HepG2 (cell line): ENCODE results near the gene PASK. TPM values are rescaled to one million over a fixed set of nuclear protein-coding genes. Genes with fewer than 3 reads are reported as not detected.

Experiments
- CREB1 ChIP-seq, 2 experiments: fragments of 450-650 bp in 1 of 2; IDR thresholded peaks; 2 replicates each; pipeline ENCODE4 v1.6.1; 2016 to 2017; ENCODE audit warnings: control low read depth in 1 of 2, mild to moderate bottlenecking in 1 of 2, missing compliant biosample characterization in 1 of 2, missing genetic modification characterization in 1 of 2
- KLF9 ChIP-seq: IDR thresholded peaks from 2 replicates; pipeline ENCODE4 v1.6.1; 2016; ENCODE audit warnings: low read depth
- MAFK ChIP-seq, 2 experiments: IDR thresholded peaks in 1 of 2; conservative IDR thresholded peaks in 1 of 2; 2 replicates each; pipeline ENCODE4 v1.6.1; 2011; ENCODE audit warnings: improper control_type of control experiment in 2 of 2, low read length in 2 of 2
- MTA1 ChIP-seq: sonication (generic); formaldehyde crosslinking; IDR thresholded peaks from 2 replicates; pipeline ENCODE4 v1.4.0; 2020; ENCODE audit warnings: missing genetic modification reagents, mild to moderate bottlenecking, borderline replicate concordance
- SRSF4 ChIP-seq: fragments of 200-400 bp; formaldehyde crosslinking; IDR thresholded peaks from one replicate; pipeline ENCODE4 v1.6.1; 2018; ENCODE audit warnings: mild to moderate bottlenecking, low read depth, low read length, moderate library complexity; ENCODE audit not compliant: poor library complexity, severe bottlenecking
- ZBTB38 ChIP-seq: sonication (generic); formaldehyde crosslinking; IDR thresholded peaks from 2 replicates; pipeline ENCODE4 v1.5.1; 2020; ENCODE audit warnings: mild to moderate bottlenecking, missing genetic modification reagents
- ZFX ChIP-seq: sonication (generic); formaldehyde crosslinking; IDR thresholded peaks from 2 replicates; pipeline ENCODE4 v1.4.0; 2020; ENCODE audit warnings: mild to moderate bottlenecking, low read depth, missing genetic modification reagents, moderate library complexity
- ZNF430 ChIP-seq: sonication (generic); formaldehyde crosslinking; IDR thresholded peaks from 2 replicates; pipeline ENCODE4 v1.9.0; 2021; ENCODE audit warnings: mild to moderate bottlenecking, missing genetic modification reagents
- ZNF552 ChIP-seq: sonication (generic); formaldehyde crosslinking; IDR thresholded peaks from 2 replicates; pipeline ENCODE4 v1.9.0; 2022; ENCODE audit warnings: missing genetic modification reagents, mild to moderate bottlenecking, borderline replicate concordance
- ZNF773 ChIP-seq: sonication (generic); formaldehyde crosslinking; IDR thresholded peaks from 2 replicates; pipeline ENCODE4 v1.4.0; 2020; ENCODE audit warnings: missing genetic modification reagents, borderline replicate concordance
- ZSCAN29 ChIP-seq: sonication (generic); formaldehyde crosslinking; conservative IDR thresholded peaks from 2 replicates; pipeline ENCODE4 v1.4.0; 2020; ENCODE audit warnings: mild to moderate bottlenecking, missing genetic modification reagents
- polyA plus RNA-seq, 8 experiments: library from polyadenylated mRNA; depleted of rRNA in 3 of 8; stranded (reverse) in 7 of 8; unstranded in 1 of 8; fragments of >200 nt; fragmentation: Illumina TruSeq in 4 of 8; extraction: Trizol in 4 of 8; gene quantifications; 2 replicates each; pipeline versions ENCODE4 v1.2.1 to v1.2.3, GENCODE V29; 2011 to 2016; ENCODE audit warnings: low read depth in 4 of 8, missing spikeins in 1 of 8, mixed read lengths in 1 of 8; ENCODE audit not compliant: insufficient read depth in 1 of 8
- total RNA-seq, 5 experiments: library from RNA; depleted of rRNA; stranded (reverse); fragments of >200 nt; fragmentation: Illumina TruSeq; extraction: Trizol; gene quantifications; 2 replicates each; pipeline ENCODE4 v1.2.3, GENCODE V29; 2016; ENCODE audit warnings: low read depth in 1 of 5
- TF ChIP-seq, protein P1 (sequence below): sonication (generic); formaldehyde crosslinking; conservative IDR thresholded peaks from 2 replicates; pipeline ENCODE4 v1.4.0; 2020; ENCODE audit warnings: mild to moderate bottlenecking, missing genetic modification reagents, moderate library complexity
- TF ChIP-seq, protein P2 (sequence below): sonication (generic); formaldehyde crosslinking; conservative IDR thresholded peaks from 2 replicates; pipeline ENCODE4 v1.4.0; 2020; ENCODE audit warnings: missing genetic modification reagents
- TF ChIP-seq, protein P3 (sequence below): sonication (generic); formaldehyde crosslinking; IDR thresholded peaks from 2 replicates; pipeline ENCODE4 v1.5.0; 2020; ENCODE audit warnings: mild to moderate bottlenecking, missing genetic modification reagents, borderline replicate concordance

Gene PASK
- total and polyA plus RNA-seq, 2 of the 13 experiments (the other 11 are each of a cell fraction or from before 2014, with no cell fraction given): 6.9 to 17.0 TPM

DNA sequence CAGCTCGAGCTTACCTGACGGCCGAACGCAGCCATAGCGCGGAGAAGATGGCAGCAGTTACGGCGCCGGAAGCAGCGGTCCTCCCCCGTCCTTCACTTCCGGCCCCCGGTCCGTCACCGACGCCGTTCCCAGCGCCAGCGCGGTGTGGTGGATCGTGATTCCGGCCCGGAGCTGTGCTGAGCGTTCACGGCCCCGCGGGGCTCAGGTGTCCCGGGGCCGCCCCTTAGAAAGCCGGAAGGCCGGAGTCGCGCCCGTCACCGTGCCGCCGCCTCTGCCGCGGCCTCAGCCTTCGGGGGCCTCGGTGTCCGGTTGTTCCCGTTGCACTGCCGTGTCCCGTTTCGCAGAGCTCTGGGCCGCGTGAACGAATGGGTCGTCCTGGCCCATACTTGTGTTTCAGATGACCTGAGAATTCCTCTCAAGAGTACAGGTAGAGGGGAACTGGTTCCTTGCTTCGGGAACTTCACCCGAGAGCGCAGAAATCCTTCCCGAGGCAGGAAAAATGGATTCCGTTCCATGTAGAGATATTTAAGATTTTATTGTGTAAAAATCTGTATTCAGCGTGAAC lies 47.0 kb downstream of the PASK start, which contains the start of gene MTERF4 (continued):
- TF ChIP-seq MAFK (conservative IDR thresholded peaks at IDR 0.05 in 1 of 2, IDR thresholded peaks at IDR 0.05 in 1 of 2; ENCODE audit: low read length in 2 of 2) (no peak), MTA1 (CRISPR knock-in tag) (peak; percentile 99), ZSCAN29 (CRISPR knock-in tag) (peak; percentile 94; the same call in 1 of the 2 replicates), ZNF552 (peak; percentile 97), CREB1 (IDR thresholded peaks at IDR 0.05) (peak; percentile 83), CREB1 (CRISPR knock-in tag; IDR thresholded peaks at IDR 0.05) (peak; percentile 54; the same call in 1 of the 2 replicates), ZNF430 (CRISPR knock-in tag) (peak; percentile 100), ZBTB38 (CRISPR knock-in tag) (peak; percentile 99), KLF9 (CRISPR knock-in tag) (peak; percentile 95), ZFX (CRISPR knock-in tag) (peak; percentile 99), SRSF4 (no peak), ZNF773 (CRISPR knock-in tag) (peak; percentile 82; the same call in 1 of the 2 replicates)
- TF ChIP-seq, protein P1, sequence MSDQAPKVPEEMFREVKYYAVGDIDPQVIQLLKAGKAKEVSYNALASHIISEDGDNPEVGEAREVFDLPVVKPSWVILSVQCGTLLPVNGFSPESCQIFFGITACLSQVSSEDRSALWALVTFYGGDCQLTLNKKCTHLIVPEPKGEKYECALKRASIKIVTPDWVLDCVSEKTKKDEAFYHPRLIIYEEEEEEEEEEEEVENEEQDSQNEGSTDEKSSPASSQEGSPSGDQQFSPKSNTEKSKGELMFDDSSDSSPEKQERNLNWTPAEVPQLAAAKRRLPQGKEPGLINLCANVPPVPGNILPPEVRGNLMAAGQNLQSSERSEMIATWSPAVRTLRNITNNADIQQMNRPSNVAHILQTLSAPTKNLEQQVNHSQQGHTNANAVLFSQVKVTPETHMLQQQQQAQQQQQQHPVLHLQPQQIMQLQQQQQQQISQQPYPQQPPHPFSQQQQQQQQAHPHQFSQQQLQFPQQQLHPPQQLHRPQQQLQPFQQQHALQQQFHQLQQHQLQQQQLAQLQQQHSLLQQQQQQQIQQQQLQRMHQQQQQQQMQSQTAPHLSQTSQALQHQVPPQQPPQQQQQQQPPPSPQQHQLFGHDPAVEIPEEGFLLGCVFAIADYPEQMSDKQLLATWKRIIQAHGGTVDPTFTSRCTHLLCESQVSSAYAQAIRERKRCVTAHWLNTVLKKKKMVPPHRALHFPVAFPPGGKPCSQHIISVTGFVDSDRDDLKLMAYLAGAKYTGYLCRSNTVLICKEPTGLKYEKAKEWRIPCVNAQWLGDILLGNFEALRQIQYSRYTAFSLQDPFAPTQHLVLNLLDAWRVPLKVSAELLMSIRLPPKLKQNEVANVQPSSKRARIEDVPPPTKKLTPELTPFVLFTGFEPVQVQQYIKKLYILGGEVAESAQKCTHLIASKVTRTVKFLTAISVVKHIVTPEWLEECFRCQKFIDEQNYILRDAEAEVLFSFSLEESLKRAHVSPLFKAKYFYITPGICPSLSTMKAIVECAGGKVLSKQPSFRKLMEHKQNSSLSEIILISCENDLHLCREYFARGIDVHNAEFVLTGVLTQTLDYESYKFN (CRISPR knock-in tag): peak; percentile 72
- TF ChIP-seq, protein P2, sequence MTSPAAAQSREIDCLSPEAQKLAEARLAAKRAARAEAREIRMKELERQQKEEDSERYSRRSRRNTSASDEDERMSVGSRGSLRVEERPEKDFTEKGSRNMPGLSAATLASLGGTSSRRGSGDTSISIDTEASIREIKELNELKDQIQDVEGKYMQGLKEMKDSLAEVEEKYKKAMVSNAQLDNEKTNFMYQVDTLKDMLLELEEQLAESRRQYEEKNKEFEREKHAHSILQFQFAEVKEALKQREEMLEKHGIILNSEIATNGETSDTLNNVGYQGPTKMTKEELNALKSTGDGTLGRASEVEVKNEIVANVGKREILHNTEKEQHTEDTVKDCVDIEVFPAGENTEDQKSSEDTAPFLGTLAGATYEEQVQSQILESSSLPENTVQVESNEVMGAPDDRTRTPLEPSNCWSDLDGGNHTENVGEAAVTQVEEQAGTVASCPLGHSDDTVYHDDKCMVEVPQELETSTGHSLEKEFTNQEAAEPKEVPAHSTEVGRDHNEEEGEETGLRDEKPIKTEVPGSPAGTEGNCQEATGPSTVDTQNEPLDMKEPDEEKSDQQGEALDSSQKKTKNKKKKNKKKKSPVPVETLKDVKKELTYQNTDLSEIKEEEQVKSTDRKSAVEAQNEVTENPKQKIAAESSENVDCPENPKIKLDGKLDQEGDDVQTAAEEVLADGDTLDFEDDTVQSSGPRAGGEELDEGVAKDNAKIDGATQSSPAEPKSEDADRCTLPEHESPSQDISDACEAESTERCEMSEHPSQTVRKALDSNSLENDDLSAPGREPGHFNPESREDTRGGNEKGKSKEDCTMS (CRISPR knock-in tag): 0 out of 2 replicates have a peak, but pooled peaks have one; percentile 72
- TF ChIP-seq, protein P3, sequence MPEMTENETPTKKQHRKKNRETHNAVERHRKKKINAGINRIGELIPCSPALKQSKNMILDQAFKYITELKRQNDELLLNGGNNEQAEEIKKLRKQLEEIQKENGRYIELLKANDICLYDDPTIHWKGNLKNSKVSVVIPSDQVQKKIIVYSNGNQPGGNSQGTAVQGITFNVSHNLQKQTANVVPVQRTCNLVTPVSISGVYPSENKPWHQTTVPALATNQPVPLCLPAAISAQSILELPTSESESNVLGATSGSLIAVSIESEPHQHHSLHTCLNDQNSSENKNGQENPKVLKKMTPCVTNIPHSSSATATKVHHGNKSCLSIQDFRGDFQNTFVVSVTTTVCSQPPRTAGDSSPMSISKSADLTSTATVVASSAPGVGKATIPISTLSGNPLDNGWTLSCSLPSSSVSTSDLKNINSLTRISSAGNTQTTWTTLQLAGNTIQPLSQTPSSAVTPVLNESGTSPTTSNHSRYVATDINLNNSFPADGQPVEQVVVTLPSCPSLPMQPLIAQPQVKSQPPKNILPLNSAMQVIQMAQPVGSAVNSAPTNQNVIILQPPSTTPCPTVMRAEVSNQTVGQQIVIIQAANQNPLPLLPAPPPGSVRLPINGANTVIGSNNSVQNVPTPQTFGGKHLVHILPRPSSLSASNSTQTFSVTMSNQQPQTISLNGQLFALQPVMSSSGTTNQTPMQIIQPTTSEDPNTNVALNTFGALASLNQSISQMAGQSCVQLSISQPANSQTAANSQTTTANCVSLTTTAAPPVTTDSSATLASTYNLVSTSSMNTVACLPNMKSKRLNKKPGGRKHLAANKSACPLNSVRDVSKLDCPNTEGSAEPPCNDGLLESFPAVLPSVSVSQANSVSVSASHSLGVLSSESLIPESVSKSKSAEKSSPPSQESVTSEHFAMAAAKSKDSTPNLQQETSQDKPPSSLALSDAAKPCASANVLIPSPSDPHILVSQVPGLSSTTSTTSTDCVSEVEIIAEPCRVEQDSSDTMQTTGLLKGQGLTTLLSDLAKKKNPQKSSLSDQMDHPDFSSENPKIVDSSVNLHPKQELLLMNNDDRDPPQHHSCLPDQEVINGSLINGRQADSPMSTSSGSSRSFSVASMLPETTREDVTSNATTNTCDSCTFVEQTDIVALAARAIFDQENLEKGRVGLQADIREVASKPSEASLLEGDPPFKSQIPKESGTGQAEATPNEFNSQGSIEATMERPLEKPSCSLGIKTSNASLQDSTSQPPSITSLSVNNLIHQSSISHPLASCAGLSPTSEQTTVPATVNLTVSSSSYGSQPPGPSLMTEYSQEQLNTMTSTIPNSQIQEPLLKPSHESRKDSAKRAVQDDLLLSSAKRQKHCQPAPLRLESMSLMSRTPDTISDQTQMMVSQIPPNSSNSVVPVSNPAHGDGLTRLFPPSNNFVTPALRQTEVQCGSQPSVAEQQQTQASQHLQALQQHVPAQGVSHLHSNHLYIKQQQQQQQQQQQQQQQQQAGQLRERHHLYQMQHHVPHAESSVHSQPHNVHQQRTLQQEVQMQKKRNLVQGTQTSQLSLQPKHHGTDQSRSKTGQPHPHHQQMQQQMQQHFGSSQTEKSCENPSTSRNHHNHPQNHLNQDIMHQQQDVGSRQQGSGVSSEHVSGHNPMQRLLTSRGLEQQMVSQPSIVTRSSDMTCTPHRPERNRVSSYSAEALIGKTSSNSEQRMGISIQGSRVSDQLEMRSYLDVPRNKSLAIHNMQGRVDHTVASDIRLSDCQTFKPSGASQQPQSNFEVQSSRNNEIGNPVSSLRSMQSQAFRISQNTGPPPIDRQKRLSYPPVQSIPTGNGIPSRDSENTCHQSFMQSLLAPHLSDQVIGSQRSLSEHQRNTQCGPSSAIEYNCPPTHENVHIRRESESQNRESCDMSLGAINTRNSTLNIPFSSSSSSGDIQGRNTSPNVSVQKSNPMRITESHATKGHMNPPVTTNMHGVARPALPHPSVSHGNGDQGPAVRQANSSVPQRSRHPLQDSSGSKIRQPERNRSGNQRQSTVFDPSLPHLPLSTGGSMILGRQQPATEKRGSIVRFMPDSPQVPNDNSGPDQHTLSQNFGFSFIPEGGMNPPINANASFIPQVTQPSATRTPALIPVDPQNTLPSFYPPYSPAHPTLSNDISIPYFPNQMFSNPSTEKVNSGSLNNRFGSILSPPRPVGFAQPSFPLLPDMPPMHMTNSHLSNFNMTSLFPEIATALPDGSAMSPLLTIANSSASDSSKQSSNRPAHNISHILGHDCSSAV (CRISPR knock-in tag): peak; percentile 83; the same call in 1 of the 2 replicates
